Astrocyte of the cerebellum (primary cell): ENCODE results near the gene DOC2A.

Experiments used
- DNase-seq: peaks from one replicate; pipeline ENCODE4 v3.0.0-alpha.2; 2011; ENCODE audit warnings: low read depth
- H3K4me3 ChIP-seq: 2 replicates; pipeline ENCODE4 v1.5.1; 2011; ENCODE audit warnings: mild to moderate bottlenecking, low read depth, low read length, moderate library complexity
- CTCF ChIP-seq: IDR thresholded peaks from 2 replicates; pipeline ENCODE4 v1.5.1; 2012; ENCODE audit warnings: low read length, low read depth, moderate library complexity, mild to moderate bottlenecking; ENCODE audit errors: missing control alignments
- in situ Hi-C: cut with HindIII; loops from 2 replicates; pipeline ENCODE4 v1.10.0; 2017; ENCODE audit warnings: low sequenced_read_pairs

Gene DOC2A

GRCh38 chr16:29993191-29993902, 17.5 kb downstream of the DOC2A start:
- in situ Hi-C loops = no loop called here
- DNase-seq = no peak
- no peak overlapping the region for H3K4me3 ChIP-seq
- no peak for TF ChIP-seq CTCF

GRCh38 chr16:29992344-29992967, 18.4 kb downstream of the DOC2A start:
- no peak overlapping the region for H3K4me3 ChIP-seq
- TF ChIP-seq CTCF = no peak
- peak; percentile 49 for DNase-seq
- in situ Hi-C loops = no loop called here

GRCh38 chr16:29991571-29991904, 19.3 kb downstream of the DOC2A start:
- in situ Hi-C loops = no loop called here
- H3K4me3 ChIP-seq = no peak overlapping the region
- DNase-seq = no peak
- TF ChIP-seq CTCF = no peak

- no peak overlapping the region for H3K4me3 ChIP-seq
- DNase-seq = no peak
- TF ChIP-seq CTCF = no peak
- in situ Hi-C loops = no loop called here
Observed at GRCh38 chr16:29990883-29991570, 19.8 kb downstream of the DOC2A start.

- in situ Hi-C loops = no loop called here
- no peak for DNase-seq
Observed at GRCh38 chr16:29990034-29990433, 20.8 kb downstream of the DOC2A start.

More at GRCh38 chr16:29990034-29990433, 20.8 kb downstream of the DOC2A start:
- no peak for TF ChIP-seq CTCF
- H3K4me3 ChIP-seq = no peak overlapping the region
